Right renal cortex interstitium (tissue), 3 donors: ENCODE results near the gene P3H3. TPM values are rescaled to one million over a fixed set of nuclear protein-coding genes. Genes with fewer than 3 reads are reported as not detected.
A peak's percentile ranks its signal among the peaks of the same experiment; 100 is the strongest.

Experiments
- DNase-seq, 3 donors: peaks; one replicate each; pipeline ENCODE4 v3.0.0-alpha.2; 2013; ENCODE audit warnings: low read depth in 3 of 3, low spot score in 2 of 3
- polyA plus RNA-seq, 3 donors: library from polyadenylated mRNA; unstranded; fragments of 120-200 nt; gene quantifications; one replicate each; pipeline ENCODE4 v1.2.1, GENCODE V29; 2013; ENCODE audit not compliant: insufficient read length in 3 of 3

The P3H3 gene
- polyA plus RNA-seq, 3 donors, result 22.8 to 27.5 (median 24.6) TPM

- no peak for DNase-seq
Measured at GRCh38 chr12:6842075-6842474, 13.9 kb downstream of the P3H3 start.

- DNase-seq, result no peak
Measured at GRCh38 chr12:6843118-6843902, 15.1 kb downstream of the P3H3 start.

GRCh38 chr12:6845395-6845794 lies 17.2 kb downstream of the P3H3 start:
- no peak for DNase-seq

GRCh38 chr12:6846316-6846869 lies 18.2 kb downstream of the P3H3 start:
- DNase-seq, result no peak

- DNase-seq, result no peak
Measured at GRCh38 chr12:6847676-6848075, 19.5 kb downstream of the P3H3 start.

- no peak for DNase-seq
Measured at GRCh38 chr12:6849427-6849826, 21.2 kb downstream of the P3H3 start.

- no peak for DNase-seq
Measured at GRCh38 chr12:6849976-6850560, 21.9 kb downstream of the P3H3 start.

- no peak for DNase-seq
Measured at GRCh38 chr12:6850796-6851152, 22.6 kb downstream of the P3H3 start.

- DNase-seq, result no peak
Measured at GRCh38 chr12:6851153-6851920, 23.1 kb downstream of the P3H3 start, which contains the start of gene CDCA3. Gene CDCA3 (minus strand): TSS chr12:6851286. CDS start chr12:6850952, 334 bp downstream.

- DNase-seq, result peak; percentile 99
Measured at GRCh38 chr12:6851921-6852650, 23.9 kb downstream of the P3H3 start, which contains the start of gene USP5. Gene USP5 (plus strand): TSS chr12:6852150. CDS start chr12:6852180, 30 bp downstream.

GRCh38 chr12:6852651-6853354 lies 24.6 kb downstream of the P3H3 start:
- no peak for DNase-seq

- DNase-seq, result no peak
Measured at GRCh38 chr12:6853626-6854025, 25.4 kb downstream of the P3H3 start.

GRCh38 chr12:6854036-6854435 lies 25.8 kb downstream of the P3H3 start:
- DNase-seq, result no peak

GRCh38 chr12:6855322-6855721 lies 27.1 kb downstream of the P3H3 start:
- DNase-seq, result no peak

GRCh38 chr12:6858799-6859198 lies 30.6 kb downstream of the P3H3 start:
- DNase-seq, result no peak

GRCh38 chr12:6860116-6860515 lies 31.9 kb downstream of the P3H3 start:
- DNase-seq, result no peak

- no peak for DNase-seq
Measured at GRCh38 chr12:6860942-6861341, 32.7 kb downstream of the P3H3 start.

- DNase-seq, result no peak
Measured at GRCh38 chr12:6861391-6861790, 33.2 kb downstream of the P3H3 start.

GRCh38 chr12:6863033-6863432 lies 34.8 kb downstream of the P3H3 start:
- no peak for DNase-seq
